ENCODE measurements around the gene HOXC10.

Gene HOXC10

GRCh38 chr12:53992377-53992889 is 7.5 kb downstream of the HOXC10 start:
- FAIRE-seq: no peak

- FAIRE-seq: no peak
Observed at GRCh38 chr12:53993162-53994008, 8.4 kb downstream of the HOXC10 start.

GRCh38 chr12:53994009-53994263 is 9.0 kb downstream of the HOXC10 start:
- no peak for FAIRE-seq

- no peak for FAIRE-seq
Observed at GRCh38 chr12:53994264-53995001, 9.5 kb downstream of the HOXC10 start.

- FAIRE-seq: no peak
Observed at GRCh38 chr12:53995002-53995377, 10.0 kb downstream of the HOXC10 start.

GRCh38 chr12:53995378-53996239 is 10.7 kb downstream of the HOXC10 start:
- FAIRE-seq: no peak

- FAIRE-seq: no peak
Observed at GRCh38 chr12:53996240-53997203, 11.6 kb downstream of the HOXC10 start.

GRCh38 chr12:53997204-53998109 is 12.5 kb downstream of the HOXC10 start:
- no peak for FAIRE-seq

- no peak for FAIRE-seq
Observed at GRCh38 chr12:53998110-53998899, 13.4 kb downstream of the HOXC10 start.

- FAIRE-seq: no peak
Observed at GRCh38 chr12:53998900-53999236, 13.9 kb downstream of the HOXC10 start.

- no peak for FAIRE-seq
Observed at GRCh38 chr12:53999559-54000115, 14.7 kb downstream of the HOXC10 start.

- FAIRE-seq: no peak
Observed at GRCh38 chr12:54000116-54001114, 15.5 kb downstream of the HOXC10 start, which contains the start of gene HOXC9. Gene HOXC9 (plus strand): TSS chr12:54000161. CDS start chr12:54000189, 28 bp downstream.

GRCh38 chr12:54001283-54002187 is 16.6 kb downstream of the HOXC10 start:
- FAIRE-seq: no peak

GRCh38 chr12:54002278-54002914 is 17.4 kb downstream of the HOXC10 start:
- FAIRE-seq: no peak

- no peak for FAIRE-seq
Observed at GRCh38 chr12:54002915-54003389, 18.0 kb downstream of the HOXC10 start.

GRCh38 chr12:54003625-54004024 is 18.7 kb downstream of the HOXC10 start:
- FAIRE-seq: no peak

Measured in colon (tissue), 2 donors.